Measurements from ENCODE around the gene RFX7. TPM values are rescaled to one million over a fixed set of nuclear protein-coding genes. Genes with fewer than 3 reads are reported as not detected.

The RFX7 gene
- total and polyA plus RNA-seq, 4 donors = 1.0 to 22.1 (median 9.7) TPM

GRCh38 chr15:56247266-56247665, 3.6 kb upstream of the RFX7 start:
- intact Hi-C loops (cut with DNase I) = loop anchor here in 1 of 2 donors (10.0 kb wide), 2 partner anchors 142 to 252 kb away; partner anchors contain the start of gene NEDD4
- Histone ChIP-seq H3K27ac (ENCODE audit: low read depth in 1 of 2, low read length in 2 of 2) (no peak overlapping the region), H3K4me3 (ENCODE audit: low read length in 2 of 2) (no peak overlapping the region), H3K9me3 (ENCODE audit: control insufficient read depth, low read length) (no peaks in the 10 kb centered on the region), H3K27me3 (ENCODE audit: control insufficient read depth in 1 of 2, insufficient read depth in 2 of 2, low read length in 1 of 2) (no peaks in the 10 kb centered on the region), H3K4me1 (ENCODE audit: control insufficient read depth in 1 of 2, insufficient read depth in 2 of 2, low read length in 2 of 2) (no peaks in the 10 kb centered on the region), H3K36me3 (ENCODE audit: control insufficient read depth in 1 of 2, insufficient read depth in 2 of 2, low read length in 1 of 2) (no peaks in the 10 kb centered on the region)
- ATAC-seq (ENCODE audit: low FRiP score) (no peak), DNase-seq (no peak)
- WGBS, 2 donors = 96 to 97% methylated on average over 2 of the region's 2 CpGs

GRCh38 chr15:56245871-56246814, 2.5 kb upstream of the RFX7 start:
- ATAC-seq (ENCODE audit: low FRiP score) = peak; percentile 90
- H3K36me3 ChIP-seq (ENCODE audit: control insufficient read depth in 1 of 2, insufficient read depth in 2 of 2, low read length in 1 of 2) = no peaks in the 10 kb centered on the region
- intact Hi-C loops (cut with DNase I) = loop anchor here in 1 of 2 donors (10.0 kb wide), 2 partner anchors 141 to 251 kb away; partner anchors contain the start of gene NEDD4
- H3K27ac ChIP-seq (ENCODE audit: low read depth in 1 of 2, low read length in 2 of 2) = no peak overlapping the region
- H3K9me3 ChIP-seq (ENCODE audit: control insufficient read depth, low read length) = no peaks in the 10 kb centered on the region
- WGBS, 2 donors = 3 to 5% methylated on average over 15 of the region's 15 CpGs
- H3K4me3 ChIP-seq (ENCODE audit: low read length in 2 of 2) = no peak overlapping the region
- no peaks in the 10 kb centered on the region for H3K4me1 ChIP-seq (ENCODE audit: control insufficient read depth in 1 of 2, insufficient read depth in 2 of 2, low read length in 2 of 2)
- peak; percentile 92 to 95 for DNase-seq
- H3K27me3 ChIP-seq (ENCODE audit: control insufficient read depth in 1 of 2, insufficient read depth in 2 of 2, low read length in 1 of 2) = no peaks in the 10 kb centered on the region

- H3K4me1 ChIP-seq (ENCODE audit: control insufficient read depth in 1 of 2, insufficient read depth in 2 of 2, low read length in 2 of 2) = no peaks in the 10 kb centered on the region
- H3K27me3 ChIP-seq (ENCODE audit: control insufficient read depth in 1 of 2, insufficient read depth in 2 of 2, low read length in 1 of 2) = no peaks in the 10 kb centered on the region
- peak; percentile 3 for ATAC-seq (ENCODE audit: low FRiP score)
- peak in 1 of 2 donors; percentile 72 for DNase-seq
- H3K27ac ChIP-seq (ENCODE audit: low read depth in 1 of 2, low read length in 2 of 2) = peak overlapping the region; percentile 23 to 94
- peak overlapping the region in 1 of 2 donors; percentile 69 for H3K4me3 ChIP-seq (ENCODE audit: low read length in 2 of 2)
- intact Hi-C loops (cut with DNase I) = loop anchor here in 1 of 2 donors (10.0 kb wide), 2 partner anchors 140 to 250 kb away; partner anchors contain the start of gene NEDD4
- H3K9me3 ChIP-seq (ENCODE audit: control insufficient read depth, low read length) = no peaks in the 10 kb centered on the region
- WGBS, 2 donors = 58 to 59% methylated on average over 10 of the region's 10 CpGs
- no peaks in the 10 kb centered on the region for H3K36me3 ChIP-seq (ENCODE audit: control insufficient read depth in 1 of 2, insufficient read depth in 2 of 2, low read length in 1 of 2)
These were observed 1.3 kb upstream of the RFX7 start for GRCh38 chr15:56244811-56245576.

- H3K27me3 ChIP-seq (ENCODE audit: control insufficient read depth in 1 of 2, insufficient read depth in 2 of 2, low read length in 1 of 2) = no peaks in the 10 kb centered on the region
- H3K4me3 ChIP-seq (ENCODE audit: low read length in 2 of 2) = peak overlapping the region; percentile 69 to 96
- intact Hi-C loops (cut with DNase I) = loop anchor here in 1 of 2 donors (10.0 kb wide), 2 partner anchors 139 to 249 kb away; partner anchors contain the start of gene NEDD4
- DNase-seq (peak; percentile 55 to 74), ATAC-seq (ENCODE audit: low FRiP score) (peak; percentile 30)
- H3K4me1 ChIP-seq (ENCODE audit: control insufficient read depth in 1 of 2, insufficient read depth in 2 of 2, low read length in 2 of 2) = no peaks in the 10 kb centered on the region
- H3K27ac ChIP-seq (ENCODE audit: low read depth in 1 of 2, low read length in 2 of 2) = peak overlapping the region; percentile 23 to 94
- no peaks in the 10 kb centered on the region for H3K36me3 ChIP-seq (ENCODE audit: control insufficient read depth in 1 of 2, insufficient read depth in 2 of 2, low read length in 1 of 2)
- no peaks in the 10 kb centered on the region for H3K9me3 ChIP-seq (ENCODE audit: control insufficient read depth, low read length)
- 0 to 1% methylated on average over 29 of the region's 29 CpGs for WGBS, 2 donors
These were observed 545 bp upstream of the RFX7 start for GRCh38 chr15:56244038-56244810.

GRCh38 chr15:56242576-56243162, 1.0 kb downstream of the RFX7 start:
- 1% methylated on average over 13 of the region's 13 CpGs for WGBS, 2 donors
- Histone ChIP-seq H3K4me1 (ENCODE audit: control insufficient read depth in 1 of 2, insufficient read depth in 2 of 2, low read length in 2 of 2) (no peaks in the 10 kb centered on the region), H3K9me3 (ENCODE audit: control insufficient read depth, low read length) (no peaks in the 10 kb centered on the region), H3K27ac (ENCODE audit: low read depth in 1 of 2, low read length in 2 of 2) (no peak overlapping the region), H3K27me3 (ENCODE audit: control insufficient read depth in 1 of 2, insufficient read depth in 2 of 2, low read length in 1 of 2) (no peaks in the 10 kb centered on the region), H3K4me3 (ENCODE audit: low read length in 2 of 2) (peak overlapping the region; percentile 69 to 96), H3K36me3 (ENCODE audit: control insufficient read depth in 1 of 2, insufficient read depth in 2 of 2, low read length in 1 of 2) (no peaks in the 10 kb centered on the region)
- DNase-seq (no peak), ATAC-seq (ENCODE audit: low FRiP score) (no peak)
- intact Hi-C loops (cut with DNase I) = loop anchor here in 1 of 2 donors (10.0 kb wide), 2 partner anchors 138 to 248 kb away; partner anchors contain the start of gene NEDD4

- Histone ChIP-seq H3K27me3 (ENCODE audit: control insufficient read depth in 1 of 2, insufficient read depth in 2 of 2, low read length in 1 of 2) (no peaks in the 10 kb centered on the region), H3K4me1 (ENCODE audit: control insufficient read depth in 1 of 2, insufficient read depth in 2 of 2, low read length in 2 of 2) (no peaks in the 10 kb centered on the region), H3K9me3 (ENCODE audit: control insufficient read depth, low read length) (no peaks in the 10 kb centered on the region), H3K4me3 (ENCODE audit: low read length in 2 of 2) (peak overlapping the region in 1 of 2 donors; percentile 34), H3K27ac (ENCODE audit: low read depth in 1 of 2, low read length in 2 of 2) (no peak overlapping the region), H3K36me3 (ENCODE audit: control insufficient read depth in 1 of 2, insufficient read depth in 2 of 2, low read length in 1 of 2) (no peaks in the 10 kb centered on the region)
- DNase-seq (no peak), ATAC-seq (ENCODE audit: low FRiP score) (no peak)
- WGBS, 2 donors = 31 to 37% methylated on average over 5 of the region's 5 CpGs
- intact Hi-C loops (cut with DNase I) = loop anchor here in 1 of 2 donors (10.0 kb wide), 2 partner anchors 137 to 247 kb away; partner anchors contain the start of gene NEDD4
These were observed 2.1 kb downstream of the RFX7 start for GRCh38 chr15:56241374-56242105.

- H3K27ac ChIP-seq (ENCODE audit: low read depth in 1 of 2, low read length in 2 of 2) = no peak overlapping the region
- H3K9me3 ChIP-seq (ENCODE audit: control insufficient read depth, low read length) = no peaks in the 10 kb centered on the region
- H3K27me3 ChIP-seq (ENCODE audit: control insufficient read depth in 1 of 2, insufficient read depth in 2 of 2, low read length in 1 of 2) = no peaks in the 10 kb centered on the region
- no peaks in the 10 kb centered on the region for H3K4me1 ChIP-seq (ENCODE audit: control insufficient read depth in 1 of 2, insufficient read depth in 2 of 2, low read length in 2 of 2)
- H3K36me3 ChIP-seq (ENCODE audit: control insufficient read depth in 1 of 2, insufficient read depth in 2 of 2, low read length in 1 of 2) = no peaks in the 10 kb centered on the region
- DNase-seq (no peak), ATAC-seq (ENCODE audit: low FRiP score) (no peak)
- H3K4me3 ChIP-seq (ENCODE audit: low read length in 2 of 2) = no peak overlapping the region
- intact Hi-C loops (cut with DNase I) = loop anchor here in 1 of 2 donors (10.0 kb wide), 2 partner anchors 136 to 246 kb away; partner anchors contain the start of gene NEDD4
These were observed 3.3 kb downstream of the RFX7 start for GRCh38 chr15:56240390-56240789.
